ENCODE results near the gene MTM1. TPM values are rescaled to one million over a fixed set of nuclear protein-coding genes. Genes with fewer than 3 reads are reported as not detected.

Gene MTM1
- total RNA-seq, 1 donor from 2014 or later, result 17.8 TPM

DNA sequence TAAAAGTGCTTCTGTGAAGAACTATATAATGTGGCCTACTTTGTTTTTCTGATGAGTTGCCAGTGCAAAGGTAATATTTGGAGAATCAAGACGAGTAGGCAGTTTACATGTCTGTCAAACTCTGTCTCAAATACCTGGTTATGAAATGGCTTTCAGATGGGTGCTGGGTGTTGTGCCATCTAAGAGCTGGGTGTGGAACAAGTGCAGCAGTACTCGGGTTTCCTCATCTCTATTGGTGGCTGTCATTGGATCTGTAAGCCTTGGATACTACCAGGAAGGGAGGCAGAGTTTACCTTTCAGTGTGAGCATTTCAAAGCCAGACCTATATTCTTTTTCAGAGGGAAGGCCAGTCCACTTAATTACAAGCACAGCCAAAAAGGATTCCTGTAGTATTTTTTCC is 37.2 kb downstream of the MTM1 start:
- no peaks in the 10 kb centered on the region for H3K9me3 Mint-ChIP-seq (ENCODE audit: unreplicated experiment)

DNA sequence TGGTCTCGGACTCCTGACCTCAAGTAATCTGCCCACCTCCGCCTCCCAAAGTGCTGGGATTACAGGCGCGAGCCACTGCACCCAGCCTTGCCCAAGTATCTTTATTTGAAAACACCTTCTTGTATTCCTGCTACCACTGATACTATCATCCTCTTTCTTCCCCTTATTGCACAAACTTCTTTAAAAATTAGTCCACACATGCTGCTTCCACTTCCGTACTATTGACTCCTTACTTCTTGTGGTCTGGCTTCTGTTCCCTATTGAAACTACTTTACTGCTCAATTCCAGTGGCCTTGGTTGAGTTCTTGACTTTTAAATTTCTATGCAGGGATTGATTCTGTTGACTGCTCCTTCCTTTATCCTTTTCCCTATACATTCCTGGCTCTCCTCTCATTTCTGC is 38.8 kb downstream of the MTM1 start:
- Mint-ChIP-seq H3K27me3 (ENCODE audit: unreplicated experiment) (no peaks in the 10 kb centered on the region), H3K27ac (ENCODE audit: unreplicated experiment) (no peak overlapping the region), H3K4me3 (ENCODE audit: unreplicated experiment) (no peak overlapping the region), H3K9me3 (ENCODE audit: unreplicated experiment) (no peaks in the 10 kb centered on the region), H3K36me3 (ENCODE audit: low read depth, unreplicated experiment) (peaks cover 28% of the 10 kb centered on the region), H3K4me1 (ENCODE audit: unreplicated experiment) (peaks cover 9% of the 10 kb centered on the region)
- no peak for DNase-seq (ENCODE audit: low spot score)
- TF ChIP-seq, protein P1, sequence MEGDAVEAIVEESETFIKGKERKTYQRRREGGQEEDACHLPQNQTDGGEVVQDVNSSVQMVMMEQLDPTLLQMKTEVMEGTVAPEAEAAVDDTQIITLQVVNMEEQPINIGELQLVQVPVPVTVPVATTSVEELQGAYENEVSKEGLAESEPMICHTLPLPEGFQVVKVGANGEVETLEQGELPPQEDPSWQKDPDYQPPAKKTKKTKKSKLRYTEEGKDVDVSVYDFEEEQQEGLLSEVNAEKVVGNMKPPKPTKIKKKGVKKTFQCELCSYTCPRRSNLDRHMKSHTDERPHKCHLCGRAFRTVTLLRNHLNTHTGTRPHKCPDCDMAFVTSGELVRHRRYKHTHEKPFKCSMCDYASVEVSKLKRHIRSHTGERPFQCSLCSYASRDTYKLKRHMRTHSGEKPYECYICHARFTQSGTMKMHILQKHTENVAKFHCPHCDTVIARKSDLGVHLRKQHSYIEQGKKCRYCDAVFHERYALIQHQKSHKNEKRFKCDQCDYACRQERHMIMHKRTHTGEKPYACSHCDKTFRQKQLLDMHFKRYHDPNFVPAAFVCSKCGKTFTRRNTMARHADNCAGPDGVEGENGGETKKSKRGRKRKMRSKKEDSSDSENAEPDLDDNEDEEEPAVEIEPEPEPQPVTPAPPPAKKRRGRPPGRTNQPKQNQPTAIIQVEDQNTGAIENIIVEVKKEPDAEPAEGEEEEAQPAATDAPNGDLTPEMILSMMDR (IDR thresholded peaks at IDR 0.05; ENCODE audit: unreplicated experiment), result no peak

More for the DNA sequence above, 37.2 kb downstream of the MTM1 start:
- TF ChIP-seq, protein P1 (IDR thresholded peaks at IDR 0.05; ENCODE audit: unreplicated experiment), result no peak
- H3K4me1 Mint-ChIP-seq (ENCODE audit: unreplicated experiment), result peaks cover 9% of the 10 kb centered on the region
- peaks cover 36% of the 10 kb centered on the region for H3K36me3 Mint-ChIP-seq (ENCODE audit: low read depth, unreplicated experiment)
- no peaks in the 10 kb centered on the region for H3K27me3 Mint-ChIP-seq (ENCODE audit: unreplicated experiment)
- no peak for DNase-seq (ENCODE audit: low spot score)
- no peak overlapping the region for H3K27ac Mint-ChIP-seq (ENCODE audit: unreplicated experiment)
- H3K4me3 Mint-ChIP-seq (ENCODE audit: unreplicated experiment), result no peak overlapping the region

DNA sequence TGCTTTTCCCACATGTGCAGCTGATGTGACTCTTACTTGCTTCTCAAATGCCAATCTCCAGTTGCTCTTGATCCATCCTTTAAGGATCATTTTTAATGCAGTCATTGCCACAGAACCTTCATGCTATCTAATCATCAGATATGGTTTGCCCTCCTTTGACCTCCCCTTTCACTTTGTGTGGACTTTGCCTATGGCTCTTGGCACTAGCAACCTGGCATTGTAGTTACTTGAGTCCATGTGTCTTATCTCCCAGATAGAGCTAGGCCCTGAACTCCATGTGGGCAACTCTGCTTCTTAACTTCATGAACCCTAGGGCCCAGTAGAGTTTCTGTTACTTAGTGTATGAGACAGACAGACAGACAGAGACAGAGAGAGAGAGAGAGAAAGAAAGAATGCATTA is 41.6 kb downstream of the MTM1 start:
- no peaks in the 10 kb centered on the region for H3K9me3 Mint-ChIP-seq (ENCODE audit: unreplicated experiment)
- no peak overlapping the region for H3K27ac Mint-ChIP-seq (ENCODE audit: unreplicated experiment)
- peaks cover 22% of the 10 kb centered on the region for H3K36me3 Mint-ChIP-seq (ENCODE audit: low read depth, unreplicated experiment)
- H3K4me3 Mint-ChIP-seq (ENCODE audit: unreplicated experiment), result no peak overlapping the region
- no peak for DNase-seq (ENCODE audit: low spot score)
- H3K4me1 Mint-ChIP-seq (ENCODE audit: unreplicated experiment), result no peaks in the 10 kb centered on the region
- TF ChIP-seq, protein P1 (IDR thresholded peaks at IDR 0.05; ENCODE audit: unreplicated experiment), result no peak
- no peaks in the 10 kb centered on the region for H3K27me3 Mint-ChIP-seq (ENCODE audit: unreplicated experiment)

DNA sequence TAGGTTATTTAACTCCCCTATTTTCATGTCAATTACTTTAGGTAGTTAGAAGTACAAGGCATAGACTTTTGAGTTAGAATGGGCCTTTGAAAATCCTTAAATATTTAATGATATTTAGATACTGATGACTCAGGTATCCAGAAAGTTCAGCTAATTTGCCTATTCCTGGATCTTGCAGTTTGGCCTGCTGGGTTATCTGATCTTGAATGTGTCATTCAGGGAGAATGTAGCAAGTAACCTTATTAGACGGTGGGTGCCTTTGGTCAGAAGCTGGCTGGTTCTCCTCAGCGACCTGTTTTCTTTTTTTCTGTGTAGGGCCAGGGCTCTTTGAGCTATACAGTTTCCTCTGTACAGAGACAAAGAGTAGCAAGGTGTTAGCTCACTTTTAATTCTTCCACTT is 42.0 kb downstream of the MTM1 start:
- H3K4me3 Mint-ChIP-seq (ENCODE audit: unreplicated experiment), result no peak overlapping the region
- peaks cover 22% of the 10 kb centered on the region for H3K36me3 Mint-ChIP-seq (ENCODE audit: low read depth, unreplicated experiment)
- DNase-seq (ENCODE audit: low spot score), result no peak
- no peak overlapping the region for H3K27ac Mint-ChIP-seq (ENCODE audit: unreplicated experiment)
- H3K4me1 Mint-ChIP-seq (ENCODE audit: unreplicated experiment), result no peaks in the 10 kb centered on the region
- TF ChIP-seq, protein P1 (IDR thresholded peaks at IDR 0.05; ENCODE audit: unreplicated experiment), result no peak
- H3K27me3 Mint-ChIP-seq (ENCODE audit: unreplicated experiment), result no peaks in the 10 kb centered on the region
- no peaks in the 10 kb centered on the region for H3K9me3 Mint-ChIP-seq (ENCODE audit: unreplicated experiment)

DNA sequence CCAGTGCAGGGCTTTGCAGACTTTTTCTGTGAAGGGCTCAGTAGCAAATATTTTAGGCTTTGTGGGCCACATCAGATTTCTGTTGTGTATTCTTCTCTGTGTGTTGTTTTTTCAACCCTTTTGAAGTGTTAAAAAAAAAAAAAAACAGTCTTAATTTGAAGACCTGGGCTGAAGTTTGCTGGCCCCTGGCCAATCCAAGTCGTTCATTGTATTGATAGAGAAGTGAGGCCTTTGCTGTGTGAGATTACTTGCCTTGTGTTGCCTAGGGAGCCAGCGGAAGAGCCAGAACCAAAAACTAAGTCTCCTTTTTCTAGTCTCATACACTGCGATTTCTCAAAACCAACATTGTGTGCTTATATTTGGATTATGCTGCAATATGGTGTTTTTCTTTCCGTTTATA is 46.9 kb downstream of the MTM1 start:
- H3K27ac Mint-ChIP-seq (ENCODE audit: unreplicated experiment), result no peak overlapping the region
- no peaks in the 10 kb centered on the region for H3K9me3 Mint-ChIP-seq (ENCODE audit: unreplicated experiment)
- H3K4me1 Mint-ChIP-seq (ENCODE audit: unreplicated experiment), result peaks cover 12% of the 10 kb centered on the region
- TF ChIP-seq, protein P1 (IDR thresholded peaks at IDR 0.05; ENCODE audit: unreplicated experiment), result no peak
- no peak for DNase-seq (ENCODE audit: low spot score)
- no peaks in the 10 kb centered on the region for H3K27me3 Mint-ChIP-seq (ENCODE audit: unreplicated experiment)
- H3K4me3 Mint-ChIP-seq (ENCODE audit: unreplicated experiment), result no peak overlapping the region
- peaks cover 4% of the 10 kb centered on the region for H3K36me3 Mint-ChIP-seq (ENCODE audit: low read depth, unreplicated experiment)

All from endothelial cell (in vitro differentiated cells).